LoVo (cell line): ENCODE results near the gene ABHD18.
A peak's percentile ranks its signal among the peaks of the same experiment; 100 is the strongest.
"Not testable (repeated sequence)": the region's sequence is repeated elsewhere in the genome, so short reads cannot be mapped to it uniquely, and the experiment has no call there.

ENCODE experiments used
- DNase-seq: peaks from one replicate; pipeline ENCODE4 v3.0.0-alpha.2; 2016; ENCODE audit warnings: low spot score

ABHD18 gene

DNA sequence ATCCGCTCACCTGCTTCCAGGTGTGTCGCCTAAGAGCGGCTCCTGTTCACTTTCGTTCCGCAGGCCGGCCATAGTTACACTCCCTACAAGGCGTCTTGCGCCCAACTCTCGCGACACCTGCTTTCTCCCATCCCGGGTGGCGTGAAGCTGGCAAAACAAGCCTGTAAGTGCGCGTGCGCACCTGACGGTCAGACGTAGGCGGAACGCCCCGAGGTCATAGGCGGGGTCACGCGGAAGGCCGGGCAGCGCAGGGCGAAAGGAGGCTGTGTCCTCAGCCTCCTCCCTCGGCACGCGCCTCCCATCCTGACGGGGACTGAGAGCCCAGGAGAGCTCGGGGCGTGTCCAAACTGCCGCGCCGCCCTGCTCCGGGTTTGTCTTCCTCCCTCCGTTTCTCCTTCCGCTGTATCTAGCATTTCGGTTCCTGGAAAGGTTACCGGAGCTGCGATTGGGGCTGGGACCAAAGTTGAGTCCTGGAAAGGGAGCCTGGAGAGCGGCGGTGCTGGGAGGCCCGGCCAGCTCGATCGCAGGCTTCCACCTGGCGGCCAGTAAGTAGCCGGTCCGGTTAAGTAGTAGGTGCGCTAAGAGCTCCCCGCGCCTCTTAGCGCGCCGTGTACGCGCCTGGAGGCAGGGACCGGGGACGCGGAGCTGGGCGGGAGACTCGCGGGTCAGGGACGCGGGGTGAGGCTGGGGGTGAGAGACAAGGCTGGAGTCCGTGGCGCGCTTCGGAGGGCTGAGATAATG, at the start of gene ABHD18, which contains the start of gene MFSD8:
TSS of gene ABHD18 (plus strand) at position 345 of the 741 bp plus-strand sequence. CDS start 17,550 bp downstream, outside the sequence.
TSS of gene MFSD8 (minus strand) at position 112 of the 741 bp plus-strand sequence. CDS start at position 72, 40 bp downstream.
- DNase-seq, result peak; percentile 100

DNA sequence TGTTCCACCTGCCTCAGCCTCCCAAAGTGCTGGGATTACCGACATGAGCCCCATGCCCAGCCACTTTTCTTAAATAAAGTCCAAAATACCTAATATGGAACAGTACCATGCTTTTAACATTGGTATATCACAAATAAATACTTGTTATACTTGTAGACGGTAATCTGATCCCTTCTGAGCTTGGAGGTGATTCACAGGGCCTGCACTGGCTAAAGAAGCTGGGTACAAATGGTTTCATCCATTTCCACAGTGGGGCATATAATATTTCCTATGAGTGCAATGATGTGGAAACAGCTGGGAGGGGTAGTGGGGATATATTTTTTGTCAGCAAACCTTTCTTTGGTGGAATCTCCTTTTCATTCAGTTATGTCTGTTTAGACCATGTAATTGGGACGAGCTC, 48.7 kb upstream of the ABHD18 start:
- no peak for DNase-seq

DNA sequence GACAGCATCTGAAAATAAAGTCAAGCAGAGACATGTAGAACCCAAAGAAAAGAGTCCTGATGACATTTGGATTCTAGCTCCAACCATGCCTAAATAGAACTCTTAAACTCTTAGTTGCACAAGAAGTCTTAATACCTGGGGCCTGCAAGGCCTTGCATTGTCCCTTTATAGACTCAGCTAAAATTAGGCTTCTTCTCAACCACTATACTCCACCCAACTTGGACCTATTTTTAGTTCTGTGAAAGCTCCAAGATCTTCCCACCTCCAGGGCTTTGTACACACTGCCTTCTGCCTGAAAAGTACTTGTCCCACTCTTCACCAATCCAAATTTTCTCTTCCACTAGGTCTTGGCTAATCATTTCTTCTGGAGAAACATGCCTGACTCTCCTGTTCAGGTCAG, 48.1 kb upstream of the ABHD18 start:
- DNase-seq, result no peak

DNA sequence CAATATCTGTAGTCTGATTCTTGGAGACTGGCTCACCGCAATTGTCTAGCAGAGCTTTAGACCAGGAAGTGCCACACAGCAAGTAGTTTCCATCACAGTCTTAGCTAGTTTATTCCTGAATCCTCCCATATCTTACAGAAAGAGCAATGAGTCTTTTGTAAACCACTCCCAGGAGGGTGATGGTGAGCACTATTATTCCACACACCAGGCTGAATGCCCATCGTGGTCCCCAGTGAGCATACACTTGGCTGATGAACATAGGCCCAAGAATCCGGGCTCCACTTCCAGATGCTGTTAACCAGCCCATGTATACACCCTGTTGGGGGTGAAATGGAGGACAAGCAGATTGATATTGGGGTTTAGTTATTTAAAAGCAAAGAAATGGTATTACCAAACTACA, 44.7 kb upstream of the ABHD18 start:
- DNase-seq, result no peak

DNA sequence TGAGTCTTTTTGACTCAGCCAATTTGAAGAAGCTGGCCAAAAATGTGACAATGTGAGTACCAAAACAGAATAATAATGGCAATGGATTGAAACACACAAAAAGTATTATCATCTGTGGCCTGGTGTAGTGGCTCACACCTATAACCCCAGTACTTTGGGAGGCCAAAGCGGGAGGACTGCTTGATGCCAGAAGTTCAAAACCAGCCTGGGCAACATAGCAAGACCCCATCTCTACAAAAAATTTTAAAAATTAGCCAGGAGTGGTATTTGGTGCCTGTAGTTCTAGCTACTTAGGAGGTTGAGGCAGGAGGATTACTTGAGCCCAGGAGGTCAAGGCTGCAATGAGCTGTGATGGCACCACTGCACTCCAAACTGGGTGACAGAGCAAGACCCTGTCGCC, 43.0 kb upstream of the ABHD18 start:
- no peak for DNase-seq

DNA sequence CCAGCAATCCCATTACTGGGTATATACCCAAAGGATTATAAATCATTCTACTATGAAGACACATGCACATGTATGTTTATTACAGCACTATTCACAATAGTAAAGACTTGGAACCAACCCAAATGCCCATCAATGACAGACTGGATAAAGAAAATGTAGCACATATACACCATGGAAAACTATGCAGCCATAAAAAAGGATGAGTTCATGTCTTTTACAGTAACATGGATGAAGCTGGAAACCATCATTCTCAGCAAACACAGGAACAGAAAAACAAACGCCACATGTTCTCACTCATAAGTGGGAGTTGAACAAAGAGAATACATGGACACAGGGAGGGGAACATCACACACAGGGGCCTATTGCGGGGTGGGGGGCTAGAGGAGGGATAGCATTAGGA, 39.5 kb upstream of the ABHD18 start:
- DNase-seq, result not testable (repeated sequence)

DNA sequence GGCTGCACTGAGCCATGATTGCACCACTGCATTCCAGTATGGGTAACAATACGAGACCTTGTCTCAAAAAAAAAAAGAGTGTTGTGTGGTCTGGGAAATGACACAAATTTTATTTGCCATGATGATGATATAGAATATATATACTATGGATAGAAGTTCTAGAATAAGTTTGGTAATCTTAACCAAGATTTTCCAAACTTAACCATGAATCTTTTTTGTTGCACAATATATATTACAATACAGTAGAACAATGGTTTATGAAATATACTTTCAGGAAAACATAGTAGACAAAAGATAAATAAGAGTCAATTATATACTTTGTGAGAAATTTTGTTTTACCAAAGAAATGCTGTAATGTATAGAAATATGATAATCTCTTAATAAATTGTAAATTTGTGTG, 35.0 kb upstream of the ABHD18 start:
- DNase-seq, result no peak

DNA sequence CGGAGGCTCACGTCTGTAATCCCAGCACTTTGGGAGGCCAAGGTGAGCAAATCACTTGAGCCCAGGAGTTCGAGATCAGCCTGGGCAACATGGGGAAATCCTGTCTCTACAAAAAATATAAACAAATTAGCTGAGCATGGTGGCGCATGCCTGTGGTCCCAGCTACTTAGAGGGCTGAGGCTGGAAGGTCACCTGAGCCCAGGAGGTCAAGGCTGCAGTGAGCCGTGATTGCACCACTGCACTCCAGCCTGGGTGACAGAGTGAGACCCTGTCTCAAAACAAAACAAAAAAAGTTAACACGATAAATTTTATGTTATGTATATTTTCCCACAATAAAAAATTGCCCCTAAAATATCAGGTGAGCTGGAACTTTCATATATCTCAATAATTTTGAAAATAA, 33.4 kb upstream of the ABHD18 start:
- not testable (repeated sequence) for DNase-seq

DNA sequence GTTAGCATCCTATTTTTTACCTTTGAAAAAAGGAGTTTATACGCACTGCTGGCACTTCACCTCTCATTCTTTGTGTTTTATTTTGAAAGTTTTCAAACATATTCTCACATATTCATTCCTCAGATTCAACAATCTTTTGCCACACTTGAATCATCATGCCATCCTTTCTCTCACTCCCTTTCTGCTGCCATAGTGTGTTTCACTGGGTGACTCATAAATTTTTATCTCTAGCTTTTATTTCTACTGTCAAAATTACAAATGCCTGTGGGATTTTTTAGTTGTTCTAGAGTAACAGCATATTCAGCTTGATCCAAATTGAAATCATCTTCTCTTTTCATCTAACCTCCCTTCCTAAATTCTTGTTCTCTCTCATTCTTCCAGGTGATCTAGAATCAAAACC, 28.2 kb upstream of the ABHD18 start:
- no peak for DNase-seq

DNA sequence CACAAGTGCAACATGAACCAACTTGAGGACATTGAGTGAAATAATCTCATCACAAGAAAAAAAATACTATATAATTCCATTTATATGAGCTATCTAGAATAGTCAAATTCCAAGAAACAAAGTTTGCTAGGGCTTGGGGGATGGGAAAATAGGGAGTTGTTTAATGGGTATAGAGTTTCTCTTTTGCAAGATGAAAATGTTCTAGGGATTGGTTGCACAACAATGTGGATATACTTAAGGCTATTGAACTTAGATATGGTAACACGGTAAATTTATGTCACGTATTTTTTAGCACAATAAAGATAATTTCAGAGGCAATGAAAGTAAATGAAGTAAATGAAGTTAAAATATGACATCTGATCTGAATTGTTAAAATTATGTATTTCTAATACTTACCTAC, 8.1 kb upstream of the ABHD18 start:
- DNase-seq, result no peak

DNA sequence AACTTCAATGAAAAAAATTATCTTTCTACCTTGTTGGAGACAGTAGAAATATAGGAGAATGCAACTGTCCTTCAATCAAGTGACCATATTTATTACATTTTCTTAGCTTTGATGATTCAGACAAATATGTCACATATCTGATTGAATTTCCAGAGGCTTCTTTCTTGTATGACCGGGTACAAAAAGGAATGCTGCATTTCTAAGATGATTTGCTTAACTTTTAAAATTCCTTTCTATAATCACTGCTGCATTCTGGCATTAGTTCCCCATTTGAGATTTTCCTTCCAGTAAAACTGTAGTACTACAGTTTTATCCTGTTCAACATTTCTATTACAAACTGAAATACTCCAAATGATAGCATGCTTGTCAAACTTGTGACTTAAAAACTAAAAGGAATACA, 5.4 kb upstream of the ABHD18 start:
- DNase-seq, result no peak

DNA sequence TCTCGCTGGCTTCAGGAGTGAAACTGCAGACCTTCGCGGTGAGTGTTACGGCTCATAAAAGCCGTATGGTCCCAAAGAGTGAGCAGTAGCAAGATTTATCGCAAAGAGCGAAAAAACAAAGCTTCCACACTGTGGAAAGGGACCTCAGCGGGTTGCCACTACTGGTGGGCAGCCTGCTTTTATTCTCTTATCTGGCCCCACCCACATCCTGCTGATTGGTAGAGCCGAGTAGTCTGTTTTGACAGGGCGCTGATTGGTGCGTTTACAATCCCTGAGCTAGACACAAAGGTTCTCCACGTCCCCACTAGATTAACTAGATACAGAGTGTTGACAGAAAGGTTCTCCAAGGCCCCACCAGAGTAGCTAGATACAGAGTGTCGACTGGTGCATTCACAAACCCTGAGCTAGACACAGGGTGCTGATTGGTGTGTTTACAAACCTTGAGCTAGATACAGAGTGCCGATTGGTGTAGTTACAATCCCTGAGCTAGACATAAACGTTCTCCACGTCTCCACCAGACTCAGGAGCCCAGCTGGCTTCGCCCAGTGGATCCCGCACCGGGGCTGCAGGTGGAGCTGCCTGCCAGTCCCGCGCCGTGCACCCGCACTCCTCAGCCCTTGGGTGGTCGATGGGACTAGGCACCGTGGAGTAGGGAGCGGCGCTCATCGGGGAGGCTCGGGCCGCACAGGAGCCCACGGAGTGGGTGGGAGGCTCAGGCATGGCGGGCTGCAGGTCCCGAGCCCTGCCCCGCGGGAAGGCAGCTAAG, 1.4 kb upstream of the ABHD18 start:
- not testable (repeated sequence) for DNase-seq

DNA sequence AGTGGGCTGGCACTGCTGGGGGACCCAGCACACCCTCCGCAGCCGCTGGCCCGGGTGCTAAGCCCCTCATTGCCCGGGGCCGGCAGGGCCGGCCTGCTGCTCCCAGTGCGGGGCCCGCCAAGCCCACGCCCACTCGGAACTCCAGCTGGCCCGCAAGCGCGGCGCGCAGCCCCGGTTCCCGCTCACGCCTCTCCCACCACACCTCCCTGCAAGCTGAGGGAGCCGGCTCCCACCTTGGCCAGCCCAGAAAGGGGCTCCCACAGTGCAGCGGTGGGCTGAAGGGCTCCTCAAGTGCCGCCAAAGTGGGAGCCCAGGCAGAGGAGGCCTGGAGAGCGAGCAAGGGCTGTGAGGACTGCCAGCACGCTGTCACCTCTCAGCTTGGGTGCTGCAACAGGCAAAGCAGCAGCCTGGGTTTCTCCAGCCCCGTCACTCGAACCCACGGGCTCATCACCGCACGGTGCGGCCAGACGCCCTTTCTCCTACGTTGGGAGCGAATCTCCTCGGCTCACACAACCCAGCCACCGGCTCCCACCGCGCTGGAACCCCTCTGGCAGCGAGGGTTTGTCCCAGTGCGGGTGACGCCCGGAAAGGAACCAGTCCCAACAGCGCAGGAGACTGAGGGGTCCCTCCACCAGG, 662 bp upstream of the ABHD18 start:
- DNase-seq, result not testable (repeated sequence)

DNA sequence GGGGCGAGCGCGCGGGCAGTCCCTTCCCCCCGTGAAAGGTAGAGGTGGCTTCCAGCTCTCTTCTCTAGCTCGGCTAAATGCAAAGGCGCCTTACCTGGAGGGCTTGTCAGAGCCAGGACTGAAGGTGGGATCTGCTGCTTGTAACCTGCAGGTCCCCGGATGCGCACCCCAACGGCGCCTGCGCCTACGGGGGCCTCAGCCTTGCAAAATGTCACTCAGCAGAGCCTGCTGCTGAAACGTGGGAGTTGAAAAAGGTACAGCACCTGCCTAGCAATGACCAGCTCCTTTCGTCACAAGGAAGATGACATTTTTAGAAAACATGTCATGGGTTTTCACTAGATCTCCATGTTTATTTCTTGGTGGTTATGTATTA, 583 bp downstream of the ABHD18 start:
- DNase-seq, result peak; percentile 67

DNA sequence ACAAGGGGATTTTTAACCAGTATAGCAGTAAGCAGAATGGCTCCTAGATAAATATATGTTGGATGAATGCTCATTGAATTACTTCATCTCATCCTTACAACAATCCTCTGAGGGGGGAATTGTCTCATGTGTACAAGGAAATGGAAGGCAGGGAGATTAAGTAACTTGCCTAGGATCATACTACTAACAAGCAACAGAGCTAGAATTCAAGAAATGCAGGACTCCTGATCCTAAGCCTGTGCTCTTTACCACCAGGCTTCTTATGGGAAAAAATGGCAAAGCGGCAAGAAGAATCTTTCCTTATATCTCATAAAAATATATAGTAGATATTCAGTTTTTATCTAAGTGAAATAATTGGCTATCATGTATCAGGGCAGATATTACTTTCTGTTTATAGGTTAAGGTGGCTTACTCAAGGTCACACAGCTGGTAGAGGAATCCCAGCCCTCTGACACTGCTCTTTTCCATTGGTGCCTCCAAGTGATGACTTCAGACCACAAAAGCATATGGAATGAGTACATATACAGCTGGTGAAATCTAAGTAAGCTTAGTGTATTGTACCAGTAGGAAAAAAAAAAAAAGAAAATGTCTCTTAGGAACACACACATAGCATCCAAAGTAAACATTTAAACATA, 2.1 kb downstream of the ABHD18 start:
- no peak for DNase-seq

DNA sequence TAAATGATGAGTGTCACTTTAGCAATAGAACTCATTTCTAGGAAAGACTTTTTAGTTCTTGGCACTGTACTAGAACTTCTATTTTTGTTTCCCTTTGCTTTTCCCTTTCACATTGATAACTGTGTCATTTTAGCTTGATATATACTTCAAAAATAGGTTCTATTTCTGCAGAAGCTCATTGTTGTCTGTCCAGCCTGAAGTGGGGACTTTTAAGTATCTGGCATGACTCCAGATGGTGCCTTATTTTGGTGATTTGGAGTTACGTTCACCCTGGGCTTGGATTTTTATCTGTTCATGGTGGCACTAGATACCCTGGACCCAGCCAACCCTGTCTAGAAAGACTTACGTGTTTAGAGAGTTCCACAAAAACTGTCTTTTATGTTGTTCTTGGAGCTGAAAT, 3.4 kb downstream of the ABHD18 start:
- DNase-seq, result no peak

DNA sequence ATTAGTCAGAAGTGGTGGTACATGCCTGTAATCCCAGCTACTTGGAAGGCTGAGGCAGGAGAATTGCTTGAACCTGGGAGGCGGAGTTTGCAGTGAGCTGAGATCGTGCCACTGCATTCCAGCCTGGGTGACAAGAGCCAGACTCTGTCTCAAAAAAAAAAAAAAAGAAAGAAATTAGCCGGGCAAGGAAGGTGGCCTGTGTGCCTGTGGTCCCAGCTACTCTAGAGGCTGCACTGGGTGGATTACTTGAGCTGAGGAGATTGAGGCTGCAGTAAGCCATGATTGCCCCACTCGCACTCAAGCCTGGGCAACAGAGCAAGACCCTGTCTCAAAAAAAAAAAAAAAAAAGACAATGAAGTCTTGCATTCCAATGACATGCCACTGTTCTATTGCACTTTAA, 5.7 kb downstream of the ABHD18 start:
- DNase-seq, result not testable (repeated sequence)

DNA sequence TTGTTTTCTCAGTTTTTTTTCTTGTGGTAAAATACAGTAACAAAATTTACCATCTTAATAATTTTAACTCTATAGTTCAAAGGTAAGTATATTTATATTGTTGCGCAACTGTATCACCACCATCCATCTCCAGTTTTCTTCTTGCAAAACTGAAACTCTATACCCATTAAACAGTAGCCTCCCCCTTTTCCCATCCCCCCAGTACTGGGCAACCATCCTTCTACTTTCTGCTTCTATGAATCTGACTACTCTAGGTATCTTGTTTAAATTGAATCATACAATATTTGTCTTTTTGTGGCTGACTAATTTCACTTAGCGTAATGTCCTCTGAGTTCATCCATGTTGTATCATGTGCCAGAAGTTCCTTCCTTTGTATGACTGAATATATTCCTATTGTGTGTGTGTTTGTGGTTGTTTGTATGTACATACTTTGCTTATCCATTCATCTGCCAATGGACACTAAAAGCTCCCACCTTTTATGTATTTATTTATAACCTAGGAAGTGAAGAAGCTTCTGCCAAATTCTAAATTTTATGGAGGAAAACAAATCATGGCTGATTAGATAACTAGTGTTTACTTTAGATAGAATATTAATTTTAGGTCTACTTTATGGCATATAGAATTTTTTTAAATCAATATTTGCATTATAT, 10.0 kb downstream of the ABHD18 start:
- DNase-seq, result no peak

DNA sequence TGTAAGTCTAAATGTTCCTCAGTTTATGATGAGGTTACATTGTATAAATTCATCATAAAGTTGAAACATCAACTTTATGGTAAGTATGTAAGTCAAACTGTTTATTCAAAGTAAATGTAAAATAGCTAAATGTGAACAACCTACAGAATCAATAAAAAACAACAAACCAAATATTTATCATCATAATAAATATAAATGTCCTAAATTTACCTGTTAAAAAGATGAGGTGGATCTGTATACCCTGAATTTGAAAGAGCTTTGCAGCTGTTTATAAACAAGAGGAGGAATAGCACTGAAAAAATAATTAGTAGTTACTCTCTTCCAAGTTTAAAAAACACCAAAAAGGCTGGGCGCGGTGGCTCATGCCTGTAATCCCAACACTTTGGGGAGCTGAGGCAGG, 13.7 kb downstream of the ABHD18 start:
- no peak for DNase-seq

DNA sequence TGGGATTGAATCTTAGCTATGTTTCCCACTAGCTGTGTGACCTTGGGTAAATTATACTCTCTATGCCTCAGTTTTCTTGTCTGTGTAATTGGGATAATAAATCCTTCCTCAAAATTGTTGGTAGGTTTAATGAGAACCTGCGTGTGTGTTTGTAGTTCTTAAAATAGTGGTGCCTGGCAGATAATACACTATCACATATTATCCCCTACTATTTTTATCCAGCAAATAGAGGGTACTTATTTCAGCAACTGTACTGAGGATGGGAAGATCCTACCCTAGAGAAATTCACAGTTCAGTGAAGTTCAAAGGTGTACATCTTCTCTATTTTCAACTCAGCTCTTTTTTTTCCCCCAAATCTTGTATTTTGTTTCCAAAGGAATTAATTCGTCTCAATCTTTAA, 17.2 kb downstream of the ABHD18 start:
- no peak for DNase-seq

DNA sequence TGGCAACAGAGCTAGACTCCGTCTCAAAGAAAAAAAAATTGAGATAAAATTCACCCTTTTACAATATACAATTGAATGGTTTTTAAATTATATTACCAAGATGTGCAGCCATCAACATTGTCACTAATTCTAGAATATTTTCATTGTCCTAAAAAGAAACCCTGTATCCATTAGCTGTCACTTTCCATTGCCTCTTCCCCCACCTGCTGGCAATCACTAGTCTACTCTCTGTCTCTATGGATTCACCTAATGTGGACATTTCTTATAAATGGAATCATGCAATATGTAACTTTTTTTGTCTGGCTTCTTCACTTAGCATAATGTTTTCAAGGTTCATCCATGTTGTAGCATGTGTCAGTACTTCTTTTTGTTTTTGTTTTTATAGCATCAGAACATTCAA, 20.8 kb downstream of the ABHD18 start:
- no peak for DNase-seq

DNA sequence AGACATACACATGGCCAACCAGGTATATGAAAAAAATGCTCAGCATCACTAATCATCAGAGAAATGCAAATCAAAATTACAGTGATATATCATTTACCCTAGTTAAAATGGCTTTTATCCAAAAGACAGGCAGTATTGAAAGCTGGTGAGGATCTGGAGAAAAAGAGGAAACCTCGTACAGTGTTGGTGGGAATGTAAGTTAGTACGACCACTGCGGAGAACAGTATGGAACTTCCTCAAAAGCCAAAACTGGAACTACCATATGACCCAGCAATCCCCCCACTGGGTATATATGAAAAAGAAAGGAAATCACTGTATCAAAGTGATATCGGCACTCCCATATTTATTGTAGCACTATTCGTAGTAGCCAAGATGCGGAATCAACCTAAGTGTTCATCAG, 23.4 kb downstream of the ABHD18 start:
- no peak for DNase-seq
